HUDEP-2 (cell line): ENCODE results near the gene COPZ2.
A peak's percentile ranks its signal among the peaks of the same experiment; 100 is the strongest.
"Not testable (repeated sequence)": the region's sequence is repeated elsewhere in the genome, so short reads cannot be mapped to it uniquely, and the experiment has no call there.

Source experiments
- DNase-seq, 76 experiments: peaks; one replicate each; lab custom pipeline; 2025; ENCODE audit not compliant: unreplicated experiment in 76 of 76; lab: John Stamatoyannopoulos, UW

The COPZ2 gene

GRCh38 chr17:47990962-47991731 lies 46.5 kb downstream of the COPZ2 start:
- peak in 1 of 76 experiments; percentile 4 for DNase-seq

- no peak for DNase-seq
Measured at GRCh38 chr17:47989700-47990099, 47.9 kb downstream of the COPZ2 start.

- no peak for DNase-seq
Measured at GRCh38 chr17:47989159-47989558, 48.4 kb downstream of the COPZ2 start.

GRCh38 chr17:47988445-47988844 lies 49.2 kb downstream of the COPZ2 start:
- not testable (repeated sequence) for DNase-seq

- no peak for DNase-seq
Measured at GRCh38 chr17:47987240-47987835, 50.3 kb downstream of the COPZ2 start.

- no peak for DNase-seq
Measured at GRCh38 chr17:47986520-47986919, 51.1 kb downstream of the COPZ2 start.

GRCh38 chr17:47983492-47984223 lies 53.9 kb downstream of the COPZ2 start:
- no peak for DNase-seq

GRCh38 chr17:47982645-47983390 lies 54.8 kb downstream of the COPZ2 start:
- DNase-seq: no peak

- DNase-seq: no peak
Measured at GRCh38 chr17:47982091-47982617, 55.4 kb downstream of the COPZ2 start.

- DNase-seq: no peak
Measured at GRCh38 chr17:47981462-47981861, 56.1 kb downstream of the COPZ2 start.

- no peak for DNase-seq
Measured at GRCh38 chr17:47980541-47980940, 57.1 kb downstream of the COPZ2 start.

- peak in 49 of 76 experiments; percentile 3 to 55 (median 23) for DNase-seq
Measured at GRCh38 chr17:47978324-47978723, 59.3 kb downstream of the COPZ2 start.
